ENCODE results near the gene FZD2.

DNA sequence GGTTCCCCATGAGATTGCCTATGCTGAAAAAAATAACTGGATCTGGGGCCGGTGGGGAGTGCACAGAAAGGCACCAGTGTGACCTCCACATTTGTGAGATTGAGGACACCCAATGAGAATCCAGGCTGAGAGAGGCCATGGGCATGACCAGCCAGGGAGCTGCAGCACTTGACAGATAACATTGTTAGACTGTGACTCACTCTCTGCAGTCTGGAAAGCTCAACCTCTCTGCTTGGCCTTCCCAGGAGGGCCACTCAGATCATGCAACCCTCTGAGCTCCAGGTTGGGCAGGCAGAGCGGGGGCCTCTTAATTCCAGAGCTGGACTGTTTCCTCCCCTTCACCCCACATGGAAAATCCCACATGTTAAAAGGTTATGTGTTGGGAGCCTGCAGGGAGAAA, 30.1 kb downstream of the FZD2 start:
- TF ChIP-seq, protein P1, sequence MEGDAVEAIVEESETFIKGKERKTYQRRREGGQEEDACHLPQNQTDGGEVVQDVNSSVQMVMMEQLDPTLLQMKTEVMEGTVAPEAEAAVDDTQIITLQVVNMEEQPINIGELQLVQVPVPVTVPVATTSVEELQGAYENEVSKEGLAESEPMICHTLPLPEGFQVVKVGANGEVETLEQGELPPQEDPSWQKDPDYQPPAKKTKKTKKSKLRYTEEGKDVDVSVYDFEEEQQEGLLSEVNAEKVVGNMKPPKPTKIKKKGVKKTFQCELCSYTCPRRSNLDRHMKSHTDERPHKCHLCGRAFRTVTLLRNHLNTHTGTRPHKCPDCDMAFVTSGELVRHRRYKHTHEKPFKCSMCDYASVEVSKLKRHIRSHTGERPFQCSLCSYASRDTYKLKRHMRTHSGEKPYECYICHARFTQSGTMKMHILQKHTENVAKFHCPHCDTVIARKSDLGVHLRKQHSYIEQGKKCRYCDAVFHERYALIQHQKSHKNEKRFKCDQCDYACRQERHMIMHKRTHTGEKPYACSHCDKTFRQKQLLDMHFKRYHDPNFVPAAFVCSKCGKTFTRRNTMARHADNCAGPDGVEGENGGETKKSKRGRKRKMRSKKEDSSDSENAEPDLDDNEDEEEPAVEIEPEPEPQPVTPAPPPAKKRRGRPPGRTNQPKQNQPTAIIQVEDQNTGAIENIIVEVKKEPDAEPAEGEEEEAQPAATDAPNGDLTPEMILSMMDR (IDR thresholded peaks at IDR 0.05; ENCODE audit: low read depth, low read length) = no peak
- TF ChIP-seq POLR2A (IDR thresholded peaks at IDR 0.05; ENCODE audit: extremely low read depth, insufficient read length) (no peak), MAX (IDR thresholded peaks at IDR 0.05; ENCODE audit: low read depth, low read length) (no peak)
